HCT116 (cell line): Measurements from ENCODE around the gene DNMT3L. TPM values are rescaled to one million over a fixed set of nuclear protein-coding genes. Genes with fewer than 3 reads are reported as not detected.

Experiments used
- ATAC-seq: fragments of 200-7000 bp; cut with Tn5 transposase; 2 replicates; pipeline ENCODE4 v1.9.1; 2020; ENCODE audit warnings: mild to moderate bottlenecking, moderate library complexity
- BruUV-seq: library from RNA; stranded (reverse); fragments of 400-500 nt; replicated peaks from 2 replicates; lab custom pipeline; 2021; lab: Mats Ljungman, UMichigan
- CTCF ChIA-PET: fragments of 300-600 bp; sonication (Branson Sonifier 250); formaldehyde crosslinking; loops from one replicate; lab custom pipeline; 2021; ENCODE audit warnings: antibody characterized with exemption; lab: Charles Lee
- POLR2A ChIA-PET: fragments of 300-600, 350-600 bp; sonication (Branson Sonifier 250); formaldehyde crosslinking; loops from one replicate; lab custom pipeline; 2021; ENCODE audit warnings: antibody characterized with exemption; lab: Charles Lee
- RAD21 ChIA-PET, 2 experiments: fragments of 300-600 bp; sonication (Branson Sonifier 250); formaldehyde crosslinking; loops; one replicate each; lab custom pipeline; 2023; ENCODE audit warnings: low total read pairs in 2 of 2; ENCODE audit not compliant: uncharacterized antibody in 2 of 2, unreplicated experiment in 2 of 2, low non-redundant PET in 1 of 2; lab: Charles Lee
- DNase-seq: peaks from one replicate; pipeline ENCODE4 v3.0.0-alpha.2; 2010; ENCODE audit warnings: low read depth, low spot score
- H2AFZ ChIP-seq: fragments of 200-600 bp; shearing (Covaris generic), sonication (generic); 2 replicates; pipeline ENCODE4 v1.6.1; 2017; ENCODE audit warnings: low read depth, mixed run types, mixed read lengths, antibody characterized with exemption, low read length; ENCODE audit not compliant: poor library complexity, severe bottlenecking
- H3K27ac ChIP-seq: 2 replicates; pipeline ENCODE4 v1.5.1; 2012; ENCODE audit warnings: low read depth, low read length
- H3K27me3 ChIP-seq: fragments of 200-600 bp; sonication (generic); 2 replicates; pipeline ENCODE4 v1.6.1; 2016; ENCODE audit warnings: mixed run types, low read length, mixed read lengths; ENCODE audit not compliant: insufficient read depth
- H3K36me3 ChIP-seq, 2 experiments: fragments of 200-500 bp in 1 of 2; fragments of 200-600 bp in 1 of 2; sonication (Bioruptor generic) in 1 of 2; sonication (generic) in 1 of 2; 2 replicates each; pipeline versions ENCODE4 v1.5.1 to v1.6.1; 2014 to 2016; ENCODE audit warnings: low read length in 2 of 2, inconsistent platforms in 1 of 2, mixed read lengths in 1 of 2, mixed run types in 1 of 2; ENCODE audit not compliant: insufficient read depth in 2 of 2, control insufficient read depth in 1 of 2
- H3K4me1 ChIP-seq, 2 experiments: fragments of 200-600 bp in 1 of 2; sonication (generic) in 1 of 2; 2 replicates each; pipeline versions ENCODE4 v1.5.1 to v1.6.1; 2012 to 2017; ENCODE audit warnings: low read length in 2 of 2, inconsistent platforms in 1 of 2, mild to moderate bottlenecking in 1 of 2, mixed read lengths in 1 of 2, mixed run types in 1 of 2, moderate library complexity in 1 of 2; ENCODE audit not compliant: insufficient read depth in 2 of 2, control insufficient read depth in 1 of 2
- H3K4me2 ChIP-seq: fragments of 200-600 bp; sonication (generic); 2 replicates; pipeline ENCODE4 v1.6.1; 2017; ENCODE audit warnings: mixed run types, low read length, mixed read lengths
- H3K4me3 ChIP-seq, 2 experiments: fragments of 200-600 bp in 1 of 2; sonication (generic) in 1 of 2; replicated peaks in 1 of 2; 2 replicates each; pipeline ENCODE4 v1.5.1; 2011 to 2016; ENCODE audit warnings: low read length in 2 of 2, control low read depth in 1 of 2, low read depth in 1 of 2, mild to moderate bottlenecking in 1 of 2, mixed read lengths in 1 of 2, mixed run types in 1 of 2
- H3K79me2 ChIP-seq: fragments of 200-600 bp; sonication (generic); 2 replicates; pipeline ENCODE4 v1.6.1; 2017; ENCODE audit warnings: mild to moderate bottlenecking, mixed run types, low read length, moderate library complexity, mixed read lengths; ENCODE audit not compliant: insufficient read depth
- H3K9ac ChIP-seq: fragments of 200-600 bp; sonication (generic); 2 replicates; pipeline ENCODE4 v1.6.1; 2016; ENCODE audit warnings: low read length, mixed read lengths
- H3K9me2 ChIP-seq: fragments of 200-600 bp; sonication (generic), shearing (Covaris generic); 2 replicates; pipeline ENCODE4 v1.6.1; 2017; ENCODE audit warnings: mixed run types, mild to moderate bottlenecking, moderate library complexity; ENCODE audit not compliant: insufficient read depth
- H3K9me3 ChIP-seq, 2 experiments: fragments of 200-500 bp in 1 of 2; fragments of 200-600 bp in 1 of 2; sonication (Bioruptor generic) in 1 of 2; sonication (generic) in 1 of 2; 2 replicates each; pipeline ENCODE4 v1.6.1; 2014 to 2017; ENCODE audit warnings: low read length in 2 of 2, mixed read lengths in 2 of 2, inconsistent platforms in 1 of 2, low read depth in 1 of 2, mild to moderate bottlenecking in 1 of 2, mixed run types in 1 of 2, moderate library complexity in 1 of 2; ENCODE audit not compliant: control insufficient read depth in 1 of 2, insufficient read depth in 1 of 2
- H4K20me1 ChIP-seq: fragments of 200-600 bp; sonication (generic), shearing (Covaris generic); 2 replicates; pipeline ENCODE4 v1.6.1; 2017; ENCODE audit warnings: mixed run types, mild to moderate bottlenecking, moderate library complexity; ENCODE audit not compliant: insufficient read depth
- CEBPB ChIP-seq: IDR thresholded peaks from 2 replicates; pipeline ENCODE4 v1.6.1; 2012; ENCODE audit warnings: low read depth
- ELF1 ChIP-seq: IDR thresholded peaks from 2 replicates; pipeline ENCODE4 v1.6.1; 2012; ENCODE audit warnings: low read depth, borderline replicate concordance
- EZH2phosphoT487 ChIP-seq: fragments of 200-600 bp; IDR thresholded peaks from 2 replicates; pipeline ENCODE4 v1.6.1; 2018; ENCODE audit warnings: antibody characterized with exemption, borderline replicate concordance
- SRF ChIP-seq: IDR thresholded peaks from 2 replicates; pipeline ENCODE4 v1.6.1; 2012; ENCODE audit warnings: low read depth
- TCF7L2 ChIP-seq: IDR thresholded peaks from 2 replicates; pipeline ENCODE4 v1.7.0; 2011; ENCODE audit warnings: borderline replicate concordance, inconsistent platforms; ENCODE audit not compliant: insufficient read depth, insufficient read length; ENCODE audit errors: extremely low read depth
- ZFX ChIP-seq: fragments of 450-650 bp; IDR thresholded peaks from 2 replicates; pipeline ENCODE4 v1.6.1; 2017
- intact Hi-C: fragments of 100-400 bp; cut with micrococcal nuclease; formaldehyde crosslinking; loops from 2 replicates; pipeline ENCODE4 v1.10.0; 2022
- total RNA-seq: library from RNA; stranded (reverse); gene quantifications from one replicate; pipeline ENCODE4 v1.2.1, GENCODE V29; 2021; ENCODE audit not compliant: unreplicated experiment
- TF ChIP-seq, protein P1 (sequence below): IDR thresholded peaks from 2 replicates; pipeline ENCODE4 v1.6.1; 2012
- TF ChIP-seq, protein P2 (sequence below): IDR thresholded peaks from 2 replicates; pipeline ENCODE4 v1.6.1; 2012; ENCODE audit warnings: low read depth

The DNMT3L gene
- total RNA-seq, 1 experiment from 2014 or later, result not detected

DNA sequence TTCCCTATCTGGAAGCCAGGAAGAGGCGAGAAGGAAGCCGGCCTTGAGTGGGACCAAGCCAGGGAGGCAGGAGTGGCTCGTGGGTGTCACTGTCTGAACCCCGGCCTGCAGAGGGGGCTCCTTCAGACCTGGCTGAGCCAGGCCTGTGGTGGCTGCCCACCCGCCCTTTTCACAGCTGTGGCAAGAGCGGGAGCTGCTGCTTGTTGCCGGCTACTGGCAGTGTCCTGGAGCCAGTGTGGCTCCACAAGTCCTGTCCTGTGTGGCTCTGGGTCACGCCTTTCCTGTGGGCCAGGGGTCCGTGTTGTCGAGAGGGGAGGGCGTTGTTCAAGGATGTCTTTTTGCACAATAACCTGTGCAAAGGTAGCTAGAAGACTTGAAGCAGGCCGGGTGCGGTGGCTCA is 39.4 kb upstream of the DNMT3L start:
- CTCF ChIA-PET, result no interaction called here
- H4K20me1 ChIP-seq, result no peaks in the 10 kb centered on the region
- POLR2A ChIA-PET, result interaction anchor here (1.0 kb wide), 1 partner anchor 38 kb away, joined by 3 read pairs; the partner anchor contains the start of gene CFAP410
- no peaks in the 10 kb centered on the region for H3K9me3 ChIP-seq
- RAD21 ChIA-PET, result no interaction called here
- H3K4me1 ChIP-seq, result peaks cover 15 to 48% of the 10 kb centered on the region in 2 experiments
- no peak overlapping the region for H2AFZ ChIP-seq
- peak overlapping the region; percentile 74 to 76 for H3K4me3 ChIP-seq
- TF ChIP-seq ELF1 (no peak), SRF (no peak), CEBPB (no peak), ZFX (no peak), TCF7L2 (no peak), EZH2phosphoT487 (no peak)
- TF ChIP-seq, protein P1, sequence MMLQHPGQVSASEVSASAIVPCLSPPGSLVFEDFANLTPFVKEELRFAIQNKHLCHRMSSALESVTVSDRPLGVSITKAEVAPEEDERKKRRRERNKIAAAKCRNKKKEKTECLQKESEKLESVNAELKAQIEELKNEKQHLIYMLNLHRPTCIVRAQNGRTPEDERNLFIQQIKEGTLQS, result no peak
- TF ChIP-seq, protein P2, sequence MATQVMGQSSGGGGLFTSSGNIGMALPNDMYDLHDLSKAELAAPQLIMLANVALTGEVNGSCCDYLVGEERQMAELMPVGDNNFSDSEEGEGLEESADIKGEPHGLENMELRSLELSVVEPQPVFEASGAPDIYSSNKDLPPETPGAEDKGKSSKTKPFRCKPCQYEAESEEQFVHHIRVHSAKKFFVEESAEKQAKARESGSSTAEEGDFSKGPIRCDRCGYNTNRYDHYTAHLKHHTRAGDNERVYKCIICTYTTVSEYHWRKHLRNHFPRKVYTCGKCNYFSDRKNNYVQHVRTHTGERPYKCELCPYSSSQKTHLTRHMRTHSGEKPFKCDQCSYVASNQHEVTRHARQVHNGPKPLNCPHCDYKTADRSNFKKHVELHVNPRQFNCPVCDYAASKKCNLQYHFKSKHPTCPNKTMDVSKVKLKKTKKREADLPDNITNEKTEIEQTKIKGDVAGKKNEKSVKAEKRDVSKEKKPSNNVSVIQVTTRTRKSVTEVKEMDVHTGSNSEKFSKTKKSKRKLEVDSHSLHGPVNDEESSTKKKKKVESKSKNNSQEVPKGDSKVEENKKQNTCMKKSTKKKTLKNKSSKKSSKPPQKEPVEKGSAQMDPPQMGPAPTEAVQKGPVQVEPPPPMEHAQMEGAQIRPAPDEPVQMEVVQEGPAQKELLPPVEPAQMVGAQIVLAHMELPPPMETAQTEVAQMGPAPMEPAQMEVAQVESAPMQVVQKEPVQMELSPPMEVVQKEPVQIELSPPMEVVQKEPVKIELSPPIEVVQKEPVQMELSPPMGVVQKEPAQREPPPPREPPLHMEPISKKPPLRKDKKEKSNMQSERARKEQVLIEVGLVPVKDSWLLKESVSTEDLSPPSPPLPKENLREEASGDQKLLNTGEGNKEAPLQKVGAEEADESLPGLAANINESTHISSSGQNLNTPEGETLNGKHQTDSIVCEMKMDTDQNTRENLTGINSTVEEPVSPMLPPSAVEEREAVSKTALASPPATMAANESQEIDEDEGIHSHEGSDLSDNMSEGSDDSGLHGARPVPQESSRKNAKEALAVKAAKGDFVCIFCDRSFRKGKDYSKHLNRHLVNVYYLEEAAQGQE, result no peak
- no peaks in the 10 kb centered on the region for H3K27me3 ChIP-seq
- peak overlapping the region; percentile 88 for H3K9ac ChIP-seq
- H3K27ac ChIP-seq, result peak overlapping the region; percentile 92
- no peak for ATAC-seq
- no peaks in the 10 kb centered on the region for H3K9me2 ChIP-seq
- intact Hi-C loops, result no loop called here
- 0 out of 4 replicates have a peak, but pooled peaks cover 0 to 2% of the 10 kb centered on the region in 2 experiments for H3K36me3 ChIP-seq
- DNase-seq, result no peak
- peaks cover 51% of the 10 kb centered on the region for H3K79me2 ChIP-seq
- BruUV-seq, result no TSS peak
- H3K4me2 ChIP-seq, result peak overlapping the region; percentile 98
